GM18499 (cell line): ENCODE results near the gene GPR32.
"Not testable (repeated sequence)": the region's sequence is repeated elsewhere in the genome, so short reads cannot be mapped to it uniquely, and the experiment has no call there.

ENCODE experiments used
- ATAC-seq: cut with Tn5 transposase; IDR thresholded peaks from one replicate; pipeline ENCODE4 v1.9.1; 2021; ENCODE audit warnings: moderate number of reproducible peaks; ENCODE audit not compliant: insufficient read depth, unreplicated experiment

The GPR32 gene

DNA sequence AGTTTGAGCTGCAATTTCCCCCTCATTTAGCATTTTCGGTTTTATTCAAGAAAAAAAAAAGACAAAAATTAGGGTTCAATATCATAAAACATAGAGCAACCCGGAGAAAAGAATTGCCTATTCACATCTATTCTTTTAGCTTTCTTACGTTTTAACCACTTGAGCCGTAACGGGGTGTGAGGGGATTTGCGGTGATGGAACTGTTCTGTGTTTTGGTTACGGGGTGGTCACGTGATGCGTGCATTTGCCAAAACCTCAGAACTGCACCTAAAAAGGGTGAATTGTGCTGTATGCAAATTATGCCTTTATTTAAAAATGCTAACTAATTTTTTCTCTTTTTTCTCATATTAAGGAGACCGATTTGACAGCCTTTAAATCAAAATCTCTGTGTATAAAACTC, 25.0 kb upstream of the GPR32 start:
- ATAC-seq, result no peak

DNA sequence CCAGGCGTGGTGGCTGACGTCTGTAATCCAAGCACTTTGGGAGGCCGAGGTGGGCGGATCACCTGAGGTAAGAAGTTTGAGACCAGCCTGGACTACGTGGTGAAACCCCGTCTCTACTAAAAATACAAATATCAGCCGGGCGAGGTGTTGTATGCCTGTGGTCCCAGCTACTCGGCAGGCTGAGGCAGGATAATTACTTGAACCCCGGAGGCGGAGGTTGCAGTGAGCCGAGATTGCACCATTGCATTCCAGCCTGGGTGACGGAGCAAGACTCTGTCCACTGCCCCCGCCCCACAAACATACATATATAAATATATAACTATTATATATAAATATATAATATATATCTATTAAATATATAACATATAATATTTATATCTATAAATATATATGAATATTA, 23.1 kb upstream of the GPR32 start:
- ATAC-seq, result not testable (repeated sequence)

DNA sequence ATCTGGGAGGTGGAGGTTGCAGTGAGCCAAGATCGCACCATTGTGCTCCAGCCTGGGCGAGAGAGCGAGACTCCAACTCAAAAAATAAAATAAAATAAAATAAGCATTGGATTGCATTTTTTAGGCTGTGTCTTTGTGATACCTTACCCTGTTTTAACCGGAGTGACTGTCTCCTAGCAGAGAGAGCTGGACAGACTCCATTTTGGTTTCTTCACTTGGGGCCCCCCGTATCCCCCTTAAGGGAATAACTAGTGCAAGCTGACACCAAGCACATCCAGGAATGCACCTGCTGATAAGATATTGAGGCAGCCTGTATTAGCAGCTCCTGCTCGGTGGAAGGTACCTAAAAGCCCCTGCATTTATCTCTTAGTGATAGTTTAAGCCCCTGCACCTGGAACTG, 20.8 kb upstream of the GPR32 start:
- no peak for ATAC-seq

DNA sequence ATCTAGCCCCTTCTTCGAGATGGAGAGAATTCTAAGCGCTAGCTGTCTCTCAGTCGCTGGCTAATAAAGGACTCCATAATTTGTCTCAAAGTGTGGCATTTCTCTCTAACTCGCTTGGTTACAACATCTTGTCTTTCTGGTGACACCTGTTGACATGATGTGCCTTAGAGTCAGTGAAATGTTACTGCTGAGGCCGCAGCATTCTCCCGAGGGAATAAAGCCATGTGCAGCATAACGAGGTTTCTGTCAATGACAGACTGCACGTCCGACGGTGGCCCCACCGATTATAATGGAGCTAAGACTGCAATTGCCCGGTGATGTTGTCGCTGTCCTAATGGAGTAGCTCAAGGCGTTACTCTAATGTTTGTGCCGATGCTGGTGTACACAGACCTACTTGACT, 20.3 kb upstream of the GPR32 start:
- no peak for ATAC-seq

DNA sequence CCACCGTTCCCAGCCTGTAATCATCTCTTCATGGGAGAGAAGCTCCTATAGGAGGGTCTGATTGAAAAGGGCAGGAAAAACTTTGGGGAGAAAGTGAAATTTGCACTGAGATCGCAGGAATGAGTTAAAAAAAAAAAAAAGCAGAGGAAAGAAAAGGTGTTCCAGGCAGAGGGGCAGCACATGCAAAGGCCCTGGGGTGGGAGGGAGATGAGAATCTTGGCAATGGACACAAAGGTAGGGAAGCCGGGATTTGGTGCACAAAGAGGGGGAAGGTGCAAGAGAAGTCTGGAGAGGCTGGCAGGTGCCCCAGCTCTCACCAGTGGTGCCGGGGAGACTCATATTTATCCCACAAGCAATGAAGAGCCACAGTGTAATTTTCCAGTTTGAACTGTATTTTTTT, 16.4 kb upstream of the GPR32 start:
- no peak for ATAC-seq

DNA sequence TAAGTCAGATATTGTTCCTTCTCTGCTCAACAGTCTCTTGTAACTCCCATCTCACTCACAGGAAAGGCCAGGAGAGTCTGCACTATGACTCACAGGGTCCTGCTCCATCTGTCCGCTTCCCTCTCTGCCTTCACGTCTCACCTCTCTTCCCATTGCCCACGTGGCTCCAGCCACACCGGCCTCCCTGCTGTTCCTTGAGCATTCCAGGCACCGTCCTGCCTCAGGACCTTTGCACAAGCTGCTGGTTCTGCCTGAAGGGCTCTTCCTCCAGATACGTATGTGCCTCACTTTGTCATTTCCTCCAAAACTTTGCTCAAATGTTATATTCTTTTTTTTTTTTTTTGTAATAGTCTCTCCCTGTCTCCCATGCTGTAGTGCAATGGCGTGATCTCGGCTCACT, 14.0 kb upstream of the GPR32 start:
- not testable (repeated sequence) for ATAC-seq

DNA sequence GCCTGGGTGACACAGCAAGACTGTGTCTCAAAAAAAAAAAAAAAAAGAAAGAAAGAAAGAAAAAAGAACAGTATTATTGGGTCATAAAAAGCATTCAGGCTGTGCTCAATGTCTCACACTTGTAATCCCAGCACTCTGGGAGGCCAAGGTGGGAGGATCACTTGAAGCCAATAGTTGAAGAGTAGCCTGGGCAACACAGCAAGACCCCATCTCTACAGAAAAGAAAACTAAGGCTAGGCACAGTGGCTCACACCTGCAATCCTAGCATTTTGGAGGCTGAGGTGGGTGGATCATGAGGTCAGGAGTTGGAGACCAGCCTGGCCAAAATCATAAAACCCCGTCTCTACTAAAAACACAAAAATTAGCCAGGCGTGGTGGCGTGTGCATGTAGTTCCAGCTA, 12.6 kb upstream of the GPR32 start:
- ATAC-seq, result not testable (repeated sequence)

DNA sequence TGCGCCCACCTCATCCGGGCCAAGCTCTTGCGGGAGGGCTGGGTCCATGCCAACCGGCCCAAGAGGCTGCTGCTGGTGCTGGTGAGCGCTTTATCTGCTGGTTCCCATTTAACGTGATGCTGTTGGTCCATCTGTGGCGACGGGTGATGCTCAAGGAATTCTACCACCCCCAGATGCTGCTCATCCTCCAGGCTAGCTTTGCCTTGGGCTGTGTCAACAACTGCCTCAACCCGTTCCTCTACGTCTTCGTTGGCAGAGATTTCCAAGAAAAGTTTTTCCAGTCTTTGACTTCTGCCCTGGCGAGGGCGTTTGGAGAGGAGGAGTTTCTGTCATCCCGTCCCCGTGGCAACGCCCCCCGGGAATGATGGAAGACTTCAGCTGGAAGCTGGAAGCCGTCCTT, 11.2 kb upstream of the GPR32 start:
- ATAC-seq, result not testable (repeated sequence)

DNA sequence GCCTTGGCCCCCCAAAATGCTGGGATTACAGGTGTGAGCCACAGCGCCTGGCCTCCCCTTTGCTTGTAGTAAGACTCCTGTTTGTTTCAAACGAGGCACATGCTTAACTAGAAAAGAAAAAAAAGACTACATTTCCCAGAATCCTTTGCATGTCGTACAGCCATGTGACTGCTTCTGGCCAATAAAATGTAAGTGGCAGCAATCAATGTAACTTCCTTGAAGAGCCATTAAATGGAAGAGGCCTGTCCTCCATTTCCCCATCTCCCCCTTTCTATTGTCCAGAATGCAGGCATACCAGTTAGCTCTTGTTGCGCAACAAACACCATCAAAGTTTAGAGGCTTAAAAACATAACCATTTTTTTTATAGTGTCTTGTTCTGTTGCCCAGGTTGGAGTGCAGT, 10.4 kb upstream of the GPR32 start:
- ATAC-seq, result no peak

DNA sequence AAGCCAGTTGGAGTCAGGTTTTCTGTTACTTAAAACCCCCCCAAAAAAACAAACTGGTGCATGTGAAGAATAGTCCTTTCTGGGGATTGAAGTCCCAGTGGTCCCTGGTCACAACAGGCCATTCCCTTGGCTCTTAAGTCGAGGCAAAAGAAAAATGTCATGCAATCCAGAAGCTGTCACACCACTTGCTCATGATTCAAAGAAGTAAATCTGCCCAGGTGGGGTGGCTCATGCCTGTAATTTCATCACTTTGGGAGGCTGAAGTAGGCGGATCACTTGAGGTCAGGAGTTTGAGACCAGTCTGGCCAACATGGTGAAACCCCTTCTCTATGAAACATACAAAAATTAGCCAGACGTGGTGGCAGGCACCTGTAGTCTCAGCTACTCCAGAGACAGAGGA, 8.8 kb upstream of the GPR32 start:
- ATAC-seq, result not testable (repeated sequence)

DNA sequence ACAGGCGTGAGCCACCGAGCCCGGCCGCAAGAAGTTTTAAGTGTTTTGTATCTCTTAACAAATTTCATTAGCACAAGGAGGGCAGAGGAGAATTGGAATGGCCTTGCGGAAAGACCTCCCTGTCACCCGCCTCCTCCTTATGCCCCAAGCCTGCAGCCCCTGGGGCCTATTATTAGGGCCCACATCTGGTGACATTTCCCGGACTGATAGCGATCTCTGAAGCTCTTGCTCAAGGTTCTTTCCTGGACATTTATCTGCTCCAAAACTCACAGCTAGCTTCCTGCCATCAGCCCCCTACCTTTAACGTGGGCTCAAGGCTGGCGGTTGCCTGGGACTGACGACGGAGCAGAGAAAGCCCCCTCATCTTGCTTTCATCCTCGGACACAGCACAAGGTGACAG, 6.7 kb upstream of the GPR32 start:
- ATAC-seq, result not testable (repeated sequence)

DNA sequence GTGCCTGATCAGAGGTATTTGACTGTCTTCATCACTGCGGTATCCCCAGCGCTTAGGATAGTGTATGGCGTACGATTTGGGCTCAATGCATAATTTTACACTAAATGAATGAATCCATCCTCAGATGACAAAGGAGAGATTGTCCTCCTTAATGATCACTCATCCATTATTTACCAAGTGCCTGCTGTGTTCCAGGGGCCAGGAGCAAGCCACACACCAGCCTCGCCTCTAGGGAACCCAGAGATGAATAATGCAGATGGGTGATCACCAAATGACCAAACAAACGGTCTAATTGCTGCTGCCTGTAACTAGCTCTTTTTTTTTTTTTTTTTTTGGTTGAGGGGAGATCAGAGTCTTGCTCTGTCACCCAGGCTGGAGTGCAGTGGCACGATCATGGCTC, 5.9 kb upstream of the GPR32 start:
- ATAC-seq, result no peak

DNA sequence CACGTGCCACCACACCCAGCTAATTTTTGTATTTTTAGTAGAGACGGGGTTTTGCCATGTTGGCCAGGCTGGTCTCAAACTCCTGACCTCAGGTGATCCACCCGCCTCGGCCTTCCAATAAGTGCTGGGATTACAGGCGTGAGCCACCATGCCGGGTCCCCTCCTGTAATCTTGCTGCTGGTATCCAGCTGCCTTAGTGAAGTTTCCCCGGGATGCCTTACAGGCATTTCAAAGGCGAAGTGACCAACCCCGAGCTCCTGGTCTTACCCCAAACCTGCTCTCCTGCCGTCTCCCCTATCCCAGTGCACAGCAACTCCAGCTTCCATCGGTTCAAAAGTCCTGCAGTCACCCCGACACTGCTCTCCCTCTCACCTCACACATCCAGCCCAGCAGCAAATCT, 3.5 kb upstream of the GPR32 start:
- ATAC-seq, result not testable (repeated sequence)

DNA sequence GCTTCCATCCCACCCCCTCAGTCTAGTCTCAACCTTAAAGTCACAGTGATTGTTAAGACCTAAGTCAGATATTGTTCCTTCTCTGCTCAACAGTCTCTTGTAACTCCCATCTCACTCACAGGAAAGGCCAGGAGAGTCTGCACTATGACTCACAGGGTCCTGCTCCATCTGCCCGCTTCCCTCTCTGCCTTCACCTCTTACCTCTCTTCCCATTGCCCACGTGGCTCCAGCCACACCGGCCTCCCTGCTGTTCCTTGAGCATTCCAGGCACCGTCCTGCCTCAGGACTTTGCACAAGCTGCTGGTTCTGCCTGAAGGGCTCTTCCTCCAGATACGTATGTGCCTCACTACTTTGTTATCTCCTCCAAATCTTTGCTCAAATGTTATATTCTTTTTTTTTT, 3.0 kb upstream of the GPR32 start:
- not testable (repeated sequence) for ATAC-seq

DNA sequence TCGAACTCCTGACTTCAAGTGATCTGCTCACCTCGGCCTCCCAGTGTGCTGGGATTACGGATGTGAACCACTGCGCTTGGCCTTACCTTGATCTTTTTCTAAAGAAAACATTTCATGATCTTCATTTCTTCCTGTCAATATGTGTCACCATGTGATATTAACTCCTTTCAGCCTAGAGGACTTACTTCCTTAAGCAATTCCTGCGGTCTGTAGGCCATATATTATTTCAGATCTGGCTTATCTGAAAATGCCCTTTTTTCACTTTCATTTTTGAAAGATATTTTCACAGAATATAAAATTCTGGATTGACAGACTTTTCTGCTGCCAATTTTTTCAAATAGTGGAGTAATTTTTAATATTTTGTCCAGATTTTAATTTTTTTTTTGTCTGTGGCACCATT, 2.0 kb upstream of the GPR32 start:
- ATAC-seq, result no peak

DNA sequence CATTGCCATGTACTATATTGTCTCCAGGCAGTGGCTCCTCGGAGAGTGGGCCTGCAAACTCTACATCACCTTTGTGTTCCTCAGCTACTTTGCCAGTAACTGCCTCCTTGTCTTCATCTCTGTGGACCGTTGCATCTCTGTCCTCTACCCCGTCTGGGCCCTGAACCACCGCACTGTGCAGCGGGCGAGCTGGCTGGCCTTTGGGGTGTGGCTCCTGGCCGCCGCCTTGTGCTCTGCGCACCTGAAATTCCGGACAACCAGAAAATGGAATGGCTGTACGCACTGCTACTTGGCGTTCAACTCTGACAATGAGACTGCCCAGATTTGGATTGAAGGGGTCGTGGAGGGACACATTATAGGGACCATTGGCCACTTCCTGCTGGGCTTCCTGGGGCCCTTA, 624 bp downstream of the GPR32 start:
- no peak for ATAC-seq

DNA sequence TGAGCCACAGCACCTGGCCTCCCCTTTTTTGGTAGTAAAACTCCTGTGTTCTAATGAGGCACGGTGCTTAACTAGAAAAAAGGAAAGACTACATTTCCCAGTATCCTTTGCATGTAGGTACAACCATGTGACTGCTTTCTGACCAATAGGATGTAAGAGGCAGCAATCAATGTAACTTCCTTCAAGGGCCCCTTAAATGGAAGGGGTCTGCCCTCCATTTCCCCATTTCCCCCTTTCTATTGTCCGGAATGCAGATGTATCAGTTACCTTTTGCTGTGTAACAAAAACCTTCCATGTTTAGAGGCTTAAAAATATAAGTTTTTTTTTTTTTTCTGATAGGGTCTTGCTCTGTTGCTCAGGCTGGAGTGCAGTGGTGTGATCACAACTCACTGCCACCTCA, 2.2 kb downstream of the GPR32 start:
- ATAC-seq, result no peak

DNA sequence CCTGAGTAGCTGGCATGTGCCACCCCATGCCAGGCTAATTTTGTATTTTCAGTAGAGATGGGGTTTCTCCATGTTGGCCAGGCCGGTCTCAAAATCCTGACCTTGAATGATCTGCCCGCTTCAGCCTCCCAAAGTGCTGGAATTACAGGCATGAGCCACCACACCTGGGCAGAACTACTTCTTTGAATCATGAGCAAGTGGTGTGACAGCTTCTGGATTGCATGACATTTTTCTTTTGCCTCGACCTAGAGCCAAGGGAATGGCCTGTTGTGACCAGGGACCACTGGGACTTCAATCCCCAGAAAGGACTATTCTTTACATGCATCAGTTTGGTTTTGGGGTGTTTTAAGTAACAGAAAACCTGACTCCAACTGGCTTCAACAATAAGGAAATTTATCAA, 2.6 kb downstream of the GPR32 start:
- not testable (repeated sequence) for ATAC-seq

DNA sequence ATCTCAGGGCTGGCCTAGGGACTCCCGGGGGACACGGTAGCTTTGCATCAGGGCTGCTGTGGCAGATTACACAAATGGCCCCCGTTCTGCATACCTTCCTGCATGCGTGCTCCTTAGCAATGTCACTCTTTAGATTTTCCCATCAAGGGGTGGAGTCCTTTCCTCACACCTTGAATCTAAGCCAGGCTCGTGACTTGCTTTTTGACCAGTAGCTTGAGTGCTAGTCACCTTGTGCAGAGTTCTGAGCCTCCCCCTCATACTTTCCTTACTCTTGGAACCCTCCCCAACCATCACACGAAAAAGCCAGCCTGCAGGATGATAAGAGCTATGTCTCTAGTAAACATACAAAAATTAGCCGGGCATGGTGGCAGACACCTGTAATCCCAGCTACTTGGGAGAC, 3.2 kb downstream of the GPR32 start:
- not testable (repeated sequence) for ATAC-seq

DNA sequence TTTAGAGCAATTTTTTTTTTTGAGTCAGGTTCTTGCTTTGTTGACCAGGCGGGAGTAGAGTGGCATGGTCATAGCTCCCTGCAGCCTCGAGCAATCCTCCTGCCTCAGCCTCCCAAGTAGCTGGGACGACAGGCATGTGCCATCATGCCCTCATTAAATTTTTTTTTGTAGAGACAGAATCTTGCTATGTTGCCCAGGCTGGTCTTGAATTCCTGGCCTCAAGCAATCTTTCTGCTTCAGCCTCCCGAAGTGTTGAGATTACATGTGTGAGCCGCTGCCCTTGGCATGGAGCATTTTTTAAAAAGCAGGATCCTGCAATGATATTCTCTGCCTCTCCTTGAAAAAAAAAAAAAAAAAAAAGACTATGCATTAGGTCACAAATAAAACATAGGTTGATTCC, 5.9 kb downstream of the GPR32 start:
- no peak for ATAC-seq

DNA sequence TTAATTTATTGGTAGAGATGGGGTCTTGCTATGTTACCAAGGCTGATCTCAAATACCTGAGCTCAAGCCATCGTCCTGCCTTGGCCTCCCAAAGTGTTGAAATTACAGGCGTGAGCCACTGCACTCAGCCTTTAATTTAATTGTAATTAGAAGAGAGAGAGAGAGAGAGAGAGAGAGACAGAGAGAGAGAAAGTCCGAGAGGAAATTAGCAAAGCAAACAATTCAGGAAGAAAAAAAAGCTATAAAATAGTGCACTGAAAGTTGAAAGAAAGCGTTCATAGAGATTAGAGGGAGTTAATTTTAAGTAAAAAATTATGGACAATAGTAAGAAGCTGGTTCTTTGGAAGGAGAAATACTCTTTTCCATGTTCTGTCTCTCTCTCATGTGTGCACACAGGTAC, 7.0 kb downstream of the GPR32 start:
- ATAC-seq, result no peak

DNA sequence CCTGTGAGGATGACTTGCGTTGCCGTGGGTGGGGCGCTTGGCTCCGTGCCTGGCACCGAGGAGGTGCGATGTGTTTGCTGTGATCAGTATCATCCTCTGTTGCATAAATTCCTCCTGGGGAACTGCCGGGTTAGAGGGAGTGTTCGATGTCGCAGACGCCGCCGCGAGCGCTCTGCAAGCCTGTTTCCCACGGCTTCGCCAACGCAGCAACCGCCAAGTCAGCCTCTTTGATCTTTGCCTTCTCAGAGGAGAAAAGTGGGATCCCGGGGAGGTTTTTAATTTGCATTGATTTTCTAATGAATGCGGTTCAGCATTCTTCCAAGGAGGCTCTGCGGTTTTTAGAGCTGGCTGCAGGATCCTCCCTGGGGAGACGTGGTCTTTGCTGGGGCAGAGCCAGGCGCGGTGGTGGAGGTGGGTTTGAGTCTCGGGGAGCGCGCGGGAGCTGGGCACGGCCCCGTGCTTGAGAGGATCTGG, 7.6 kb downstream of the GPR32 start:
- no peak for ATAC-seq

DNA sequence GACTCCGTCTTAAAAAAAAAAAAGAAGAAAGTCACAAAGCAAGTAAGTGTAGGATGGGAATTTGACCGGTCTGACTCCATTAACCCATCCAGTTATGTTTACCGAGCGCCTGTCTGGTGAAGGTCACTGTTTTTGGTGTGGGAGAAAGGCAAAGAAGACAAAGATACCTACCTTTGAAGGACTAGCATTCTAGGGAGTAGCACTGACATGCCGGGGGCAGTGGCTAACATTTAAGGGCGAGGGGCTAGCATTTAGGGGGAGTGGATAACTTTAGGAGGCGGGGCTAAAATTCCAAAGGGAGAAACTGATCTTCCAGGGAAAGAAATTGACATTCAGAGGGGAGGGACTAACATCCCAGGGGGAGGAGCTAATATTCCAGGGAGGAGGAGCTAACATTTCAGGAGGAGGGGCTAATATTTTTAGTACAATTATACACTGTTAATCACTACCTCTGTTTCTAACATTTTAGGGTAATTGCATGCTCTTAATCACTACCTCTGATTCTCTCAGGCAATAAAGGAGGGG, 8.7 kb downstream of the GPR32 start:
- no peak for ATAC-seq
